GM18867 (cell line): Measurements from ENCODE around the gene G0S2.
A peak's percentile ranks its signal among the peaks of the same experiment; 100 is the strongest.
"Not testable (repeated sequence)": the region's sequence is repeated elsewhere in the genome, so short reads cannot be mapped to it uniquely, and the experiment has no call there.

Experiments
- ATAC-seq: cut with Tn5 transposase; IDR thresholded peaks from one replicate; pipeline ENCODE4 v1.9.1; 2021; ENCODE audit warnings: mild to moderate bottlenecking, moderate library complexity; ENCODE audit not compliant: unreplicated experiment

G0S2 gene

GRCh38 chr1:209675565-209676154 lies 448 bp downstream of the G0S2 start:
- ATAC-seq, result no peak

- ATAC-seq, result no peak
Measured at GRCh38 chr1:209678981-209679539, 3.8 kb downstream of the G0S2 start.

- peak; percentile 41 for ATAC-seq
Measured at GRCh38 chr1:209685821-209686220, 10.6 kb downstream of the G0S2 start.

- ATAC-seq, result no peak
Measured at GRCh38 chr1:209686322-209686721, 11.1 kb downstream of the G0S2 start.

- ATAC-seq, result no peak
Measured at GRCh38 chr1:209688746-209689234, 13.6 kb downstream of the G0S2 start.

- no peak for ATAC-seq
Measured at GRCh38 chr1:209689477-209689876, 14.3 kb downstream of the G0S2 start.

- no peak for ATAC-seq
Measured at GRCh38 chr1:209691237-209691636, 16.0 kb downstream of the G0S2 start.

GRCh38 chr1:209692296-209692695 lies 17.1 kb downstream of the G0S2 start:
- ATAC-seq, result no peak

GRCh38 chr1:209692745-209693504 lies 17.7 kb downstream of the G0S2 start:
- peak; percentile 78 for ATAC-seq

GRCh38 chr1:209696673-209697072 lies 21.5 kb downstream of the G0S2 start:
- ATAC-seq, result no peak

GRCh38 chr1:209697126-209697525 lies 21.9 kb downstream of the G0S2 start:
- no peak for ATAC-seq

- ATAC-seq, result not testable (repeated sequence)
Measured at GRCh38 chr1:209700686-209701085, 25.5 kb downstream of the G0S2 start.

GRCh38 chr1:209702832-209703231 lies 27.6 kb downstream of the G0S2 start:
- no peak for ATAC-seq

GRCh38 chr1:209703834-209704504 lies 28.8 kb downstream of the G0S2 start:
- ATAC-seq, result peak; percentile 71

GRCh38 chr1:209704584-209704983 lies 29.4 kb downstream of the G0S2 start, which contains the start of gene HSD11B1:
Gene HSD11B1, plus strand, starts transcription at chr1:209704846. Its CDS starts 97 bp downstream, at chr1:209704943.
- no peak for ATAC-seq

GRCh38 chr1:209705033-209705598 lies 29.9 kb downstream of the G0S2 start:
- no peak for ATAC-seq

GRCh38 chr1:209706622-209707021 lies 31.4 kb downstream of the G0S2 start:
- no peak for ATAC-seq

- ATAC-seq, result no peak
Measured at GRCh38 chr1:209707308-209707707, 32.1 kb downstream of the G0S2 start.

GRCh38 chr1:209708297-209708696 lies 33.1 kb downstream of the G0S2 start:
- ATAC-seq, result no peak

- ATAC-seq, result peak; percentile 77
Measured at GRCh38 chr1:209710093-209710492, 34.9 kb downstream of the G0S2 start.

- no peak for ATAC-seq
Measured at GRCh38 chr1:209710847-209711246, 35.6 kb downstream of the G0S2 start.
